HG03025 (cell line): ENCODE measurements around the gene DES.
A peak's percentile ranks its signal among the peaks of the same experiment; 100 is the strongest.
"Not testable (repeated sequence)": the region's sequence is repeated elsewhere in the genome, so short reads cannot be mapped to it uniquely, and the experiment has no call there.

ENCODE experiments used
- ATAC-seq: cut with Tn5 transposase; IDR thresholded peaks from one replicate; pipeline ENCODE4 v1.9.1; 2021; ENCODE audit warnings: mild to moderate bottlenecking, moderate library complexity; ENCODE audit not compliant: unreplicated experiment, low FRiP score

DES gene

DNA sequence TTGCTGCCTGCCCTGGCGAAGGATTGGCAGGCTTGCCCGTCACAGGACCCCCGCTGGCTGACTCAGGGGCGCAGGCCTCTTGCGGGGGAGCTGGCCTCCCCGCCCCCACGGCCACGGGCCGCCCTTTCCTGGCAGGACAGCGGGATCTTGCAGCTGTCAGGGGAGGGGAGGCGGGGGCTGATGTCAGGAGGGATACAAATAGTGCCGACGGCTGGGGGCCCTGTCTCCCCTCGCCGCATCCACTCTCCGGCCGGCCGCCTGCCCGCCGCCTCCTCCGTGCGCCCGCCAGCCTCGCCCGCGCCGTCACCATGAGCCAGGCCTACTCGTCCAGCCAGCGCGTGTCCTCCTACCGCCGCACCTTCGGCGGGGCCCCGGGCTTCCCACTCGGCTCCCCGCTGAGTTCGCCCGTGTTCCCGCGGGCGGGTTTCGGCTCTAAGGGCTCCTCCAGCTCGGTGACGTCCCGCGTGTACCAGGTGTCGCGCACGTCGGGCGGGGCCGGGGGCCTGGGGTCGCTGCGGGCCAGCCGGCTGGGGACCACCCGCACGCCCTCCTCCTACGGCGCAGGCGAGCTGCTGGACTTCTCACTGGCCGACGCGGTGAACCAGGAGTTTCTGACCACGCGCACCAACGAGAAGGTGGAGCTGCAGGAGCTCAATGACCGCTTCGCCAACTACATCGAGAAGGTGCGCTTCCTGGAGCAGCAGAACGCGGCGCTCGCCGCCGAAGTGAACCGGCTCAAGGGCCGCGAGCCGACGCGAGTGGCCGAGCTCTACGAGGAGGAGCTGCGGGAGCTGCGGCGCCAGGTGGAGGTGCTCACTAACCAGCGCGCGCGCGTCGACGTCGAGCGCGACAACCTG, at the start of gene DES:
Gene DES, plus strand, starts transcription at position 223 of the 857 bp plus-strand sequence. Its CDS starts 86 bp downstream, at position 309.
- no peak for ATAC-seq

- ATAC-seq = no peak
These were observed 49.4 kb upstream of the DES start for GRCh38 chr2:219368690-219369191.

- no peak for ATAC-seq
These were observed 48.7 kb upstream of the DES start for GRCh38 chr2:219369447-219369861.

DNA sequence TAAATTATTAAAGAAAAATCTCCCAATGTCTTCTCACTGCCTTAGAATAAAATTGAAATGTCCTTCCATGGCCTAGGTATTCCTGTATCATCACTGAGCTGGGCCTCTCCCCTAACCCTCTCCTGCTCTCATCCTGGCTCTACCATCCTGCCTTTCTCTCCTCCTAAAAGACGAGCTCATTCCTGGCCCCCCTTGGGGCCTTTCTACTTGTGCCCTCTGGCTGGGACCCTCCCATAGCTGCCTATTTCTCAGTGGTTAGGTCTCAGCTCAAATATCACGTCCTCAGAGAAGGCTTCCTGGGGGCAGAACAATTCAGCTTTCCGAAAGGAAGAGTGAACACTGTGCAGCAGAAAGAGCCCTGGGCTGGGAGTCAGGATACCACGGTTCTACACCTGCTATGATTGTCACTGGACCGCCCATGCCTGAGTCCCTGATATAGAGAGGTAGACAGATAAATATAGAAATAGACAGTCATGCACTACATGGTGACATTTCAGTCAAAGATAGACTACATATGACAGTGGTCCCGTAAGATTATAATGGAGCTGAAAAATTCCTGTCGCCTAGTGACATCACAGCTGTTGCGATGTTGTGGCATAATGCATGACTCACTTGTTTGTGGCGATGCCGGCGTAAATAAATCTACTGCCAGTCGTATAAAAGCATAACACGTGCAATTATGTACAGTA, 39.9 kb upstream of the DES start:
- no peak for ATAC-seq

- no peak for ATAC-seq
These were observed 37.3 kb upstream of the DES start for GRCh38 chr2:219380926-219381325.

GRCh38 chr2:219381448-219381847, 36.7 kb upstream of the DES start:
- no peak for ATAC-seq

DNA sequence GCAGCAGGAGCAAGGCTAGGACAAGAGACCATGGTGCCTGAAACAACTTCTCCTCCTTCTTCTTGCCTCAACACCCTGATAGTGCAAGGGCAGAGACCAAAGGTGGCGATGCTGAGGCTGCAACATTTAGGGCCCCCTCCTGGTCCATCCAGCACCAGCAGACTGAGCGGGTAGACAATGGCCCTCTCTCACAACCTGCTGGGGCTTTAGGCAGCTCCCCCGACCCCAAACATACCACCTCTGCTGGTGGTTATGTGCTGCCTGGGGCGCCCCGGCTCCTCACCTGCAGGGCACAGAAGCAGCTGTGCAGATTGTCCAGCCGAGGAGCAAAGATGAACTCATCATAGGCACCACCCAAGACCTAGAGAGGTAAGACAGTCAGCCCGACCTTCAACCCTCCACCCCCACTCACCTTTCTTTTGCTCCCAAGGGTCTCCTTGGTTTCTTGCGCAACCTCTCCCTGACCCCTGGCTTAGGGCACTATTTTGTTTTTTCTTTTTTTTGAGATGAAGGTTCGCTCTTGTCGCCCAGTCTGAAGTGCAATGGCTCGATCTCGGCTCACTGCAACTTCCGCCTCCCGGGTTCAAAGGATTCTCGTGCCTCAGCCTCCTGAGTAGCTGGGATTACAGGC, 34.0 kb upstream of the DES start:
- no peak for ATAC-seq

DNA sequence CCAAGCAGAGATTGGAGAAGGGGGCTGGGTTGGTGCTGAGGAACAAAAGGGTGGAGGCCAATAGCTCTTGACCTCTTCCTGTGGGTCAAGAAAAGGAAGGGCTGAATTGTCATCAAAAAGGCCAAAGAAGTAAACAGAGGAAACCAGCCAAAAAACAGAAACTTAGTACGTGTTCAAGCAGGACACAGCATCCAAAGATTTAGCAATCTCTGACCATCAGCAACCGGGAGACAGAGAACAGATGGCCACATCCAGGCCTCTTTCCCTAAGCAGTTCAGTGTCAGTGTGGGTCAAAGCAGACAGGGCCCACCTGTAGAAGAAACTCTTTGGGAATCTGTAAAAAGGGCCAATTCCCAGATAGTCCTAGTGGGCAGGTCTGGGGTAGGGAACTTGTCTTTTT, 33.3 kb upstream of the DES start:
- no peak for ATAC-seq

- no peak for ATAC-seq
These were observed 32.1 kb upstream of the DES start for GRCh38 chr2:219385958-219386520.

GRCh38 chr2:219386532-219387280, 31.5 kb upstream of the DES start:
- no peak for ATAC-seq

DNA sequence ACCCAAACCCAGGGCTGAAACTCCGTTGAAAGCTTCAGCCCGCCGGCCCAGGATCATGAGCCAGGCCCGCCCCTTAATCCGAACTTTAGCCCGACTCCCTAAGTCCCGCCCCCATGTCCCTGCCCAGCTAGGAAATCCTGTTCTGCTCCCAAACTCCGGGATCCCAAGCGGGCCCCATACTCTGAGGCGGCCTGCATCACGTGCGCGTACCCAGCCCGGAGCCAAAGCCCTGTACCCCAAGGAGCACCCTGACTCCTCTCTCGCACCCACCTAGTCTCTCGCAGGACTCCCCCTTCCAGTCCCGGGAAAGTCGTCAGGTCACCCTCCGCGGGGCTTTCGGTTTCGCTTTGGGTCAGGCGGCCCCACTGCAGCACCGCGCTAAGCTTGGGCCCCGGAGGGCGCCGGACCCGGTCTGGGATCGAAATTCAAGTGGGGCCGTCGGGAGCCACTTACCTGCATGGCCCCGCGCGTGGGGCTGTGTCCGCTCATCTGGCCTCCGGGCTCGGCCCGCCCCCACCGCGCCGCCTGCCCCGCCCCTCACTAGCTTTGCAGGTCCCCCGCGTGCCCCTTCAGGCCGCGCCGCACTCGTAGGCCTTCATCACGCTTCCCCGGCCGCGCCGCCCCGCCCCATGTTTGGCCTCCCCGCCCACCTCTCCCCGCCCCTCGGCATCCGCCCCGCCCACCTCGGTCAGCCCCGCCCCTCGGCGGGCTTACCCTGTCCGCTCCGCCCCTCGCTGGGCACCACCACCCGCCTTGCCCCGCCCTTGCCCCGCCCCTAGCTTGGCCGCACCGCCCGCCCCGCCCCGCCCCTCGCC, 30.7 kb upstream of the DES start, which contains the start of gene DNPEP:
Gene DNPEP, minus strand, starts transcription at position 607 of the 815 bp plus-strand sequence. Its CDS starts 118 bp downstream, at position 489.
- peak; percentile 55 for ATAC-seq

DNA sequence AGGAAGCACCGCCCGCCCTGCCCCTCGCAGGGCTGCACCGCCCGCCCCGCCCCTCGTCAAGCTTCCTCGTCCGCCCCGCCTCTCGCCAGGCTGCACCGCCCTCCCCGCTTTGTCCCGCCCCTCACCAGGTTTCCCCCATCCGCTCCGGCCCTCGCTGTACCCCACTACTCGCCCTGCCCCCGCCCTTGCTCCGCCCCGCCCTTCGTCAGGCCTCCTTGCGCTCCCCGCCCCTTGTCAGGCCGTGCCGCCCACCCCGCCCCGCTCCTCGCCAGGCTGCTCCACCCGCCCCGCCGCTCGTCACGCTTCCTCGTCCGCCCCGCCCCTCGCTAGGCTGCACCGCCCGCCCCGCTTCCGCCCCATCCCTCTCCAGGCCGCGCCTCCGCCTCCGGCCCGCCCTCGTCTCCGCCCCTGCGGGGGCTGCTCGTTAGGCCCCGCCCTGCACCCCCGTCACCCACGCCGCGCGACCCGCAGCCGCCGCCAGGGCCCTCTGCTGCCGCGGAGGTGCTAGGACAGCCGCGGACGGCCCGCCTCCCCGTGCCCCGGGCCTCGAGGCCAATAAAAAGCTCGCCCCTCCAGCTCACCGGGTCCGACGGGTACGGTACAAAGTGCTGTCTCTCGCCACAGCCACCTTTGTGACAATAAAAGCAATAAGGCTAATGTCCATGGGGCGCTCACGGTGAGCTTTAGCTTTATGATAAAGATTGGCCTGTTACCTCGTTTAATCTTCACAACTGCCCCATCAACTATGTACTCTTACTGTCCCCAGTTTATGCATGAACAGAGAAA, 29.9 kb upstream of the DES start:
- peak; percentile 81 for ATAC-seq

DNA sequence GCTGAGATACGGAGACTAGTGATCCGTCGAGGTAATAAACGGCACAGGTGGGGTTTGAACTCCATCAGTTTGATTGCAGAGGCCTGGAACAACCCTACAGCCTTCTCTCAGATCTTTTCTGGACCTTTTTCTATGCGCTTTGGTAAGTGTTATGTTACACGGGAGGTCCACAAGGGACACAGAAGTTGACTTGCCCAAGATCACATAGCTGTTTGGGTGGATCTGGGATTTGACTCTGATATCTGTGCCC, 29.3 kb upstream of the DES start:
- ATAC-seq = no peak

- ATAC-seq = no peak
These were observed 25.4 kb upstream of the DES start for GRCh38 chr2:219392754-219393153.

- not testable (repeated sequence) for ATAC-seq
These were observed 23.1 kb upstream of the DES start for GRCh38 chr2:219395056-219395455.

DNA sequence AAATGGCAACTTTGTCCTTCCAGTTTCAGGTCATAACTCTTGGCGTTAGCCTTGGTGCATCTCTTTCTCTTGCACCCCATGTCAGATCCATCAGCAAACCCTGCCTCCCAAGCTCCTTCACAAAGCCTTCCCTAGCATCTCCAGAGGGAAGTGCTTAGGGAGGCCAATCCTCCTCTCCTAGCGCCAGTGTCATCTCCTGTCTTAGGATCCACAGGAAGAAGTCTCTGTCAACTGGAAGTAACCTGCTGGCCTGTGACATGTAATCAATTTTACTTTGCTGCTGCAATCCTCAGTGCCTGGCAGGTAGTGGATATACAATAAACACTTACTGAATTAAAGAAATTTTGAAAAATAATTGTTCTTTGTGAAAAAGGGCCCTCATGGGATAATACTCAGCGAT, 22.6 kb upstream of the DES start:
- ATAC-seq = no peak

DNA sequence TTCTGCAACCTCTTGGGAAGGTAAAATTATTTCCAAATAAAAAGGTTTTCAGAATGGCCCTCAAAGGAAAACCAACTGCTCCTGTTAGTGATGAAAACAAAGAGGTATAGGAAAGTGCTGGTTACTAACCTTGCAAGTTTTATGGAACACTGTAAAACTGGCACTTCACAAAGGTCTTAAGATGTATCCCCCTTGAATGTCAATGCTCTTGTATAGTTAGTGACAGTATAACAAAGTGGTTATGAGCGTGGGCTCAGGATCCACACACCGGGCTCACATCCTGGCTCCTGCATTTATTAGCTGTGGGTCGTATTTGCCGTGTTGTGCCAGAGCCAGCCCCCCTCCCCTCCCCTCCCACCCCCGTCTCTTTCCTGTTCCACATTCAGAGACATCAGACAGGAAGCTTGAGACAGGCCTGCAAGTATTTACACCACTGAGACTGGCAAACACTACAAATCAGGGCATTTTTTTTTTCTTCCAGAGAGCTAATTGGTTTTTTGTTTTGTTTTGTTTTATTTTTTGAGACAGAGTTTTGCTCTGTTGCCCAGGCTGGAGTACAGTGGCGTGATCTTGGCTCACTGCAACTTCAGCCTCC, 21.2 kb upstream of the DES start:
- no peak for ATAC-seq

DNA sequence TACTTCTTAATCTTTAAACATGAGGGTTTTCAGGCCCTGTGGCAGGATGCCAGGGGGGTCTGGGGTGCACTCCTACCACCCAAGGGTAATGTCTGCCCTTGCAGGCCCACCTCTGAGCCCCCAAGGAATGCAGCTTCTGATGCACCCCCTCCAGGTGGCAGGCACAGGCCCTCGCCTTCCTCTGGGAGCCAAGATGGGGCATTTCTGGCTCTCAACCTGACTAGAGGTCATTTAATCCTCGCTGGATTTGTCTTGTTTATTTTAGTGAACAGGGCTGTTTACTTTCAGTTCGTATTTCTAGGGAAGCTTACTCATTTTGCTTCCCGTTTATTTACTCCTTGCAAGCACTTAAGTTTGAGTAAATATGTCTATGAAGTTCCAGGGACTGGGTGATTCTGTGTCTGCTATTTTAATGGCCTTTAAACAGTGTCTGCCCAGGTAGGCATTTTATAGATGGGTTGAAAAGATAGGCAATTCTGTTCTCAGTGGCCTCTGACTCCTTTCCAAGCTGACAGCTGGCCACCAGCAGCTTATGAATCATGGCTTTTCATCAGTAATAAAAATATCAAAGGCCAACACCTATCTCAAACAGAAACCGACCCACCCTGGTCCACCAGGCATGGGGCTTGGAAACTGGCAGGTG, 19.3 kb upstream of the DES start:
- no peak for ATAC-seq
